ENCODE data around the gene DUSP23.

DUSP23 gene

DNA sequence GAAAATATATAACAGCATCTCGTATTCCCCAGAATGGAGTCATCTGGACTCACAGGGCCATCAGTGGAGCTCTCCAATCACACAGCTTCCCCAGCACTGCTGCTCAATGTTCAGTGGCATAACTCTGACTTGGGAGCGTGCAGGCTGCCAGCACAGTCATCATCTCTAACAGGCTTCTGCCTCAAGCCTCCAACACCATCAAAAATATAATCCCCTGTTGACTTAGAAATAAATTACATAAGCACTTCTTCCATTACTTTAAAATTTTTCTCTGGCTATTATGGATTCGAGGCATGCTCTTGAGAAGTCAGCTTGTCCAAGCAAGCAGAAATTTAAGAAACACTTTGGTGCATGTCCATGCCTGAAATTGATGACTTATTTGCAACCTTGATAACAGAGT, 6.2 kb downstream of the DUSP23 start:
- DNase-seq: no peak

DNA sequence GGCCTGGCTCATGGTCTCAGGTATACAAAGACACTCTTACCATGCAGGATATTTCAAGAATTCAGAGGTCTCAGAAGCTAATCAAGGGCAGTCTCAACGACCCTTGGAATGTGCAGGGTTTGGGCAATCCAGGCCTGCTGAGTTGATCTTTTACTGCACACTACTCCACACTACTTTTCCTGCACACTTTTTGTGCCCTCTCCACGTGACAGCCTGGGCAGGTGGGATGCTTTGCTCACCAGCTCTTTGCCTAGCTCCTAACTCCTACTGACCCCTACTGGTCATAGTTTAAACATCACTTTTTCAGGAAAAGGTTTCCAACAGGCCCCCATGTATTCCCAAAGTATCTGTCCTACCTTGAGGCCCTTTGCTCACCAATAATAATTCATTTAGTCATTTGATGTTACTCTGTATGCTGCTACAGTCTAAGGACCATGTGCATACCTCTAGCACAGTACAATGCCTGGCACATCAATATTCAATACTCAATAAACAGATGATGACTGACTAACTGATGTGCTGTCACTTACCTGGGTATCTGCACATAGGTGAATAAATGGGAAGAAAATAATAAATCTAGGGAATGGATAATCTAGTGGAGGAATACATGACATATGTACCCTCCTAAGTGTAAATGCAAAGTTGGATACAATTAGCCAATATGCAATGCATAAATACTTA, 9.6 kb downstream of the DUSP23 start:
- DNase-seq: peak; percentile 78

DNA sequence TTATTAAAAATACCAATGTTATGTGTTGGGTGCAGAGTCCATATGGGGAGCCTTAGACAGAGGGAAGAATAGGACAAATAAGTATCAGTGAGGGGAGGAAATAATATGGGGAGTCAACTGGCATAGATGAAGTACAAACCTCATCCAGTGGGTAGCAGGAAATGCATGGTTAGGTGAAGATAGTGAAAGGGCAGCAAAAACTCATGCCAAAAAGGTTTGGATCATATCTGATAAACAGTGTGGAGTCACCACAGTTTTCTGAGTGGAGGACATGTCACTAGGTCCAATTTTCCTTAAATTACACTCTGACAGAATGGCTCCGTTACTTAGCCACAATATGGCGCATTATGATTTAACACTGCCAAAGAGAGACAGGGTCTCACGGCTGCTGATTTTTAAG, 10.3 kb downstream of the DUSP23 start:
- no peak for DNase-seq

DNA sequence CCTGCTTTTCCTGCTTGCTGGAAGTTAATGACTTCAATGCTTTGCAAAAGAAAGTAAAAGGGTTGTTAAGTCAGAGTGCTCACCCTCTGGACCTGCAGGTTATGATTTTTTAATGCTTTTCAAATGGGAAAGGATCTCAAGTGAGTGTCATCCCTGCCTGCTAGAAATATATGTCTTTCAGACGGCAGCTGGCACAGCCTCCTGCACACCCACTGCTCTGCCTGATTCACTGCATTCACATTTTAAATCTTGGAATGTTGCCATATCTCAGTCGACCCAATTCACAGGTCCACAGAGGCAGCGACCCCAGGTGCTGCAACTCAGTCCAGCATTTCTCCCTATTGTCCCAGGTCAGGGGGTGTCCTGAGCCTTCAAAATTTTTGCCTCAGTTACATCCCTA, 10.7 kb downstream of the DUSP23 start:
- no peak for DNase-seq

DNA sequence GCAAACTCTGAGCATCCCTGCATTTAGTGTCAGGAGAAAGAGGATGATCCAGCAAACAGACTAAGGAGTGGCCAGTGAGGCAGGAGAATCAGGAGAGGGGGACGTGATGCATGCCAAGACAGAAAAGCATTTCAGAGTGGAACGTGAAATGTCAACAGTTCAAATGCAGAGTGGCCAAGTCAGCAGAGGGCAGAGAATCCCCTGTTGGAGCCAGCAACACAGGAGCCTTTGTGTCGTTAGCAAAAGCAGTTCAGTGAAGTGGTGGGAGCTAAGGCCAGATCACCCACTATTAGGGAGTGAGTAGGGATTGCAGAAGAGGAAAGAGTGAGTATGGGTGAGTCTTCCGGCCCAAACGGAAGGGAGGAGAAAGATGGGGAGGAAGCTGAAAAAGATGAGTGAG, 14.8 kb downstream of the DUSP23 start:
- no peak for DNase-seq

DNA sequence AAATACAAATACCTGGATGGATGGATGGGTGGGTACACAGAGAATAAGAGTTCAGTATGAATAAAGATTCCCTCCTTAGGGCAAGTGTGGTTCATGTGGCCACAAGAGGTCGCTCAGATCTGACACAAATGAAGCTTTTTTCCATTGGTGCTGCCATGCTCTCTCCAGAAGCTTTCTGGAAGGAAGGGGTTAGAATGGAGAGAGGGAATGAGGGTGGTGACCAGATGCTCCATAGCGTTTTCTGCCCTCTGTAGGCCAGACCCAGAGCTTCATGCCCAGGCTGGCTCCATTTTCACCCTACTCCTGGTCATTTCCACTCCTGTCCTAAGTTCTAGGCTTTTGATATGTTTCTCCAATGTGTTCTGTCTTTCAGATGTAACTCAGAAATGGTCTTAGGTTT, 18.1 kb downstream of the DUSP23 start:
- peak; percentile 95 for DNase-seq

DNA sequence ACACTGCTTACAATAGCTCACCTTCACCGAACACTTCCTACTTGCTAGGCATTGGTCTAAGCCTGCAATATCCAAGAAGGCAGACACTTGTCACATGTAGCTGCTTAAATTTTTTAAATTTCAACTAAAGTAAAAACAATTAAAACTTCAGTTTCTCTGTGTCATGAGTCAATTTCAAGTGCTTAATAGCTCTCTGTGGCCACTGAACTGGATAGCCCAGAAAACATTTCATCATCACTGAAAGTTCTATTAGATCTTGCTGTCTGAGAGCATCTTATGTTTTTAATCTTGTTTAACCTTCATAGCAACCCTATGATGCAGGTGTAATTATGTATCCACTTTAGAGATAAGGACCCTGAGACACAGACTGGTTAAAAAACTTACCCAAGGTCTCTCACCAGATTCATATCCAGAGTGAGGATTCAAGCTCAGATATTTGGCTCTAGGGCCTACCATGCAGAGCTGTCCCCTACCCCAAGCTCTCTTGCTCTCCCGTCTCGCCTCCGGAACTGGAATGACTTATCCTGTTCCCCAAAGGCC, 18.8 kb downstream of the DUSP23 start:
- no peak for DNase-seq

DNA sequence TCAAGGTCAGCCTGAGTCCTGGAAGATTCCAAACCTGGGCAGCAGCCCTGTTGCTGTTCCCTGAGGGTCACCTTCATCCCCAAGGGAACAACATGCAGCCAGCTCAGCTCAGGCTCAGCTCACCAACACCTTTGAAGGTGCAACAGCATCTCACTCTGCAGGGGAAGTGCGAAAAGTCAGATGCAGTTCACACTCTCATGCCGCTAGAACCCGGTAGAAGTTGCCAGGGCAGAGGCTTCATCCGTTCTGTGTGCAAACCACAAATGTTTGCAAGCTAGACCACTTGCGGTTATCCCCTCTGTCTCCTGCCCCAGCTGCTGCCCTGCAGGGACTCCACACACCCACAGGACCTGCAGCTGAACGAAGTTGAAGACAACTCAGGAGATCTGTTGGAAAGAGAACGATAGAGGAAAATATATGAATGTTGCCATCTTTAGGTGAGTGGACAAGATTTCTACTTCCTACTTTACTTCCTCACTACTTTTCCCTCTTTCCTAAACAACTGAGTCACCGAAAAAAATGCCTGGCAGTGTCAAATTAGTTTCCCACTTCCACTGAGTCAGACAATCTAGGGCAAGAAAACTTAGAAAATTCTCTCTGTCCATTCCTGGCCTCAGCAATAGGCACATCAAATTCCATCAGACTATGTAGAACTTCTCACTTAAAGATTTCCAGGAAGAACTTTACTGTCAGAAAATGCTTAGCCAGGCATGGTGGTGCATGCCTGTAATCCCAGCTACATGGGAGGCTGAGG, 19.6 kb downstream of the DUSP23 start:
- DNase-seq: no peak

DNA sequence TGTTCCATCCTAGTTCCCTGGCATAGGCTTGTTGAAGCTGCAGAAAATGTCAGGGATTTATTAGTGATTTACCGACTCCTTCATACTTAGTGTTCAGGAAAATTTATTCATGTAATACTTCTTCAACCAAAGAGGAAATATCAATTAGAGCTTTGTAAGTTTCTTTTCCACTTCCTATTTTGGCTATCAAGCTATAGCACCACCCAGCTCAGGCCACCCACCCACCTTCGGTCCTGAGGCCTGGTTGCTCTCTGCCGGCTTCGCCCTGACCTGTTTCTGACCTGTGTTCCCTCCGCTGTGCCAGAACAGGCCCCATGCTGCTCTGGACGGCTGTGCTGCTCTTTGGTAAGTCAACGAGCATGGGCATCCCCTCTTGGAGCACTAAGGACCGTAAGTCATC, 21.3 kb downstream of the DUSP23 start, which contains the start of gene FCRL6:
Gene FCRL6 (plus strand): TSS at position 250 of the 400 bp plus-strand sequence. CDS start 65 bp downstream, at position 315.
- DNase-seq: no peak

DNA sequence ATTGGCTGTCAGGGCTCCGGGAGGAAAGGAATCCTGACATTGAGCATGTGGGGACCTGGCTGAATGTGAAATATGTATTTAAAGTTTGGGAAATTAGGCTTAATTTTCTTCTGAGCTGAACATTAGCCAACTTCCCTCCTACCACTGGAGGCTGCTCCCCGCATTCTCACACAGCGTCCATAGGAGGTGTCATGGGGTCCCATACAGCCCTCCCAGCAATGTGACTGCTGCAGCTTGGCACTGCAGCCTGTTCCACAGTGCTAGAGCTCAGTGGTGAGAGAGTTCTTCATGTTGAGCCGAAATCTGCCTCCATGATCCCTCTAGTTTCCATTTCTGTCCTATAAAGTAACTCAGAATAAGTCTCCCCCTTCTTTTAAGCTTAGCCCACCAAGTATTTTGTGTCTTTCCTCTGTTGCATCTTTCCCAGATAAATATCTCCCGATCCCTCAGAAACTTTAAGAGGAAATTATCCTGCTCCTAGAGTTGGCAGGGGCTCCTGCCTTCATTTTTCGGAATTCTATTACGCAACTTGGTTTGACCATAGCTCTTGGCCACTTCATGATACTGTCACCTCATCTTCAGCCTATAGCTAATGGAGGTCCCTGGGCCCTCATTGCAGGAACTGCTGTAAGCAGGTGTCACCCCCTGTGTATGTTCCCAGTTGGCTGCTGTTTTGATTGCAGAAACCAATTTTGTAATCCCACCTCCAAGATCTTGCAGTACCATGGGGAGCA, 23.4 kb downstream of the DUSP23 start:
- DNase-seq: no peak

DNA sequence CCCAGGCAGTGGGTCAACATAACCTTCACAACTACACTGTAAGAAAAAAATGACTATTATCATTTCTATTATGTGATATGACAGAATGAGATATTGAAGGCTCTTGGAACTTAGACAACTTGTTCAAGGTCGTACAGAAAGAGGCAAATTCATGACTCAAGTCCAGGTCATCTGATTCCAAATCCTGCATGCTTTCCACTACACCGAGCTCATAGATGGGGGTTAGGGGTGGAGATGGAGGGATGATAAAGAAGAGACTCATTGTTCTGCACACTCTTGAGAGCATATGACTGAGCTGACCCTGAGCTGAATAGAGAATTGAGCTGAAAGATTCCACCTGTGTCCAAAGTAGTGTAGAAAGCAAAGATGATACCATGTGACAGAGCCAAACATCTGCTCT, 24.2 kb downstream of the DUSP23 start:
- DNase-seq: no peak

DNA sequence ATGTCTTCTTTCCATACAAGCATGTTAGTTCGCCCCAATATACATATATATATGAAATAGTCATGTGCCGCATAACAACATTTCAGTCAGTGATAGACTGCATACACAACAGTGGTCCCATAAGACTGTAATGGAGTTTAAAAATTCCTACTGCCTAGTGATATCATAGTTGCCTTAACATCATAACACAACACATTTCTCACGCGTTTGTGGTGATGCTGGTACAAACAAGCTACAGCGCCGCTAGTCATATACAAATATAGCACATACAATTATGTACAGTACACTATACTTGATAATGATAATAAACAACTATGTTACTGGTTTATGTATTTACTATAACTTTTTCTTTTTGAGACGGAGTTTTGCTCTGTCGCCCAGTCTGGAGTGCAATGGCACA, 35.2 kb downstream of the DUSP23 start:
- DNase-seq: no peak

DNA sequence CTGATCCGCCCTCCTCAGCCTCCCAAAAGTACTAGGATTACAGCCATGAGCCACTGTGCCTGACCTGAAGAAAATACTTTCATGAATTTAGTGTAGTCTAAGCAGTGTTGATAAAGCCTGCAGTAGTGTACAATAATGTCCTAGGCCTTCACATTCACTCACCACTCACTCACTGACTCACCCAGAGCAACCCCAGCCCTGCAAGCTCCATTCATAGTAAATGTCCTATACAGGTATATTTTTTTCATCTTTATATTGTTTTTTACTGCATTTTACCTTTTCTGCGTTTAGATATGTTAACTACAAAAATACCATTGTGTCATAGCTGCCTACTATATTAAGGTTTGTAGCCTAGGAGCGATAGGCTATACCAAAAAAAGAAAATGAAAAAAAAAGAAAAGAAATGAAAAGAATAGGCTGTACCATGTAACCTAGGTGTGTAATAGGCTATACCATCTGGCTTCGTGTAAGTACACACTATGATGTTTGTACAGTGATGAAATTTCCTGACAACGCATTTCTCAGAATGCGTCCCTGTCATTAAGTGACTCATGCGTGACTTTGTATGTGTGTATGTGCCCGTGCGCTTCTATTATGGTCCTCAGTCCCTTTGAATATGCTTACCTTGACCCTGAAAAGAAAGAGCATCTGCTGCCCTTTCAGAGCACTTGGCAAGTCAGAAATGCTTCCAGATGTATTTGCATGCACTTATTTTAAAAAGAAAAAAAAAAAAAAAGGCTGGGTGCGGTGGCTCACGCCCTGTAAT, 36.7 kb downstream of the DUSP23 start:
- no peak for DNase-seq

DNA sequence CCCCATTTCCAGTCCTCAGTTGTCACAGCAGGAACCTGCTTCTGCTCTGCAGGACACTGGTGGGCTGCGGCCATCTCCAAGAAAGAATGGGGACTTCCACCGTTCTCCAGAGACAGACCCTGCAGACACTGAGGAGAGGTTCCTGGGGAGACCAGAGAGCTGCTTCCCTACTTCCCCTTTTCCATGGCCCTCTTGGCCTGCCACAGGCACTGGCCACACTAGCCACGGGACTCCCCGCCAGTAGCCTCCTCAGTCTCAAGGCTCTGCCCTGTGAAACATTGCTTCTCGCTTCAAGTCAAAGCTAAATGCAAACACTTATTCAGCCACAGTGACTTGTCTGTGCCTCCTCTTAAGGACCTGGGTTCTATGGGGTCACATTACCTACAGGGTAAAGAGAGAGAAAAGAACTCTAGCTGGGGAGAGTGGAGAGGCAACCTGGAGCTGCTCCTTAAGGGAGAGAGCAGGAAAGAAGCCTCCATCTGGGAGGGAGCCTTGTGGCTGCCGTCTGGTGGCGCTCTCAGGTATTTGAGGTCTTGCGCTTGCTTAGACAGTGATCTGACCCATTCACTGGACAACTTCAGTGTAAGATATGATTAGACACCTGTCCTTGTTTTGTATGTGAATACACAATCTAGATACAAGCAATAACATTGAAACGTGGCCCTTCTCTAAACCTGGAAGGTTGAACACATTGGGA, 40.6 kb downstream of the DUSP23 start:
- DNase-seq: peak; percentile 84

DNA sequence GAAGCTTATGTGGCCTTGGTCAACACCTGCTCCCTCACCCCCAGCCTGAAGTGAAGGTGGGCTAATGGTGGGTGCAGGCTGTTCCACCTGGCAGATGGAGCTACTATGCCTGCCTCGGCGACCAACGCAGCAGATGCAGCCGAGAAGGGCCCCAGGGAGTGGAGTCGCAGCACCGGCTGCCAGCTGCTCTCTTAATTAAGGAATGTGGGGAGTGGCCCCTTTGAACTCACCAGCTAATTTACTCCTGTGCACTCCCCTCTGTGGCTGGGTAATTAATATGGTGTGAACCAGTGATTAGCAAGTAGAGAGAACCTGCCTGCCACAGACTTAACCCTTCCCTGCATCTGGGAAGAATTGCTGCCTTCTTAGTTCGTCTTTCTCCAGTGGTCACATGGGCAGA, 42.6 kb downstream of the DUSP23 start:
- DNase-seq: peak; percentile 98

DNA sequence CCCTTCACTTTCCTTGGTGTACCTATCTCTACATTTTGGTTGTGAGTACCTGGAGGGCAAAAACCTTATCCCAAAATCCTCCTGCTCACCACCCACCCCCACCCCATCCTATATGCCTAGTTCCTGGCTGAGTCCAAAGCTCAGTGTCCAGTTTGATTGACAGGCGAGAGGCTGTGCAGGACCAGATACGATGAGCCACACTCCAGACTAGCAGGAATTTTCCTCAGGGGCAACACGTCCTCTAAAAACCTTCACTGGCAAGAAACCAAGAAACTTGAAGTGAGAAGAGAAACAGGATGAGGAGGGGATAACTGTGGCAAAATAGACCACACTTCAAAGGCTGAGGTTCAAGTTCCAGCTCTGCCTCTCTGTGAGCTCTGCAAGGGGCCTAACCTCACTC, 44.8 kb downstream of the DUSP23 start:
- DNase-seq: no peak

DNA sequence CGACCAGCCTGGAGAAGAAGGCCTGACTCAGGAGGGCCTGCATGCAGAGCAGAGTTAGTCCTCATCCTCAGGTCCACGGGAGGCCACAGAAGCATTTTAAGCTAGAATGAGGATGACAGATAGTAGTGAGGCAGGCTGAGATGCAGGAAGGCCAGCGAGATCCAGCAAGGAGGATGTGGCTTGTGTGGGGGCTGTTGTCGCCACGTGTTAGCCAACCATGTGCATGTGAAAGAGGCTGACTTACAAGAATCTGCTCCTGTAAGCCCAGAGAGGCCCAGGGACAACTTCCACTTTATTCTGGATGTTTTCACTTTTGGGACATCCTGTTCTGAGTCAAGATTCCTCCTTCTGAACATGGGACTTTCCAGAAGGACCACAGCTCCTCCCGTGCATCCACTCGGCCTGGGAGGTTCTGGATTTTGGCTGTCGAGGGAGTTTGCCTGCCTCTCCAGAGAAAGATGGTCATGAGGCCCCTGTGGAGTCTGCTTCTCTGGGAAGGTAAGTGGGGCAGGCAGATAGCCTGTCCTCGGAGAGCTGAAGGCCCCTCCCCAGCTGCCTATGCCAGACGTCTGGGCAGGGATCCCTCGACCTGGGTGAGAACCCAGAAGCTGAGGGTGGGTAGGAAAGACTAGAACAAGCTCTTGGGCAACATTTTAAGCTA, 45.8 kb downstream of the DUSP23 start, which contains the start of gene SLAMF8:
Gene SLAMF8 (plus strand): TSS at position 433 of the 661 bp plus-strand sequence. CDS start 26 bp downstream, at position 459.
- DNase-seq: no peak

DNA sequence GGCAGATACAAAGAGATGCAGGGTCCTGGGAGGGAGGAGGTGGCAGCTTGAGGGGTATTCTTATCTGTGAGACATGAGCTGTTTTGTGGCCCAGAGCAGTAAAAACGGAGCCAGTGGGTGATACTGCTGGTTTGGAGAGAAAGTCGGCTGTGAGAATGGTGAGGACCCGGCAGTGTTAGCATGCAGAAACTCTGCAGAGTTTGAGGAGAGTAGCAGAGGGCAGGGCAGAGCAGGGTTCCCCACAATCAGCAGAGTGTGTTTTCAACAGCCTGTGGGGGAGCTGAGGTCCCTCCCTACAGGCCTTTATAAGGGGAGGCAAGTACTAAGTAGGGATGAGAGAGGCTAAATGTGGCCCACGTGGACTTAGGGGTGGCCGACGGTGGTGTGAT, 46.3 kb downstream of the DUSP23 start:
- DNase-seq: no peak

DNA sequence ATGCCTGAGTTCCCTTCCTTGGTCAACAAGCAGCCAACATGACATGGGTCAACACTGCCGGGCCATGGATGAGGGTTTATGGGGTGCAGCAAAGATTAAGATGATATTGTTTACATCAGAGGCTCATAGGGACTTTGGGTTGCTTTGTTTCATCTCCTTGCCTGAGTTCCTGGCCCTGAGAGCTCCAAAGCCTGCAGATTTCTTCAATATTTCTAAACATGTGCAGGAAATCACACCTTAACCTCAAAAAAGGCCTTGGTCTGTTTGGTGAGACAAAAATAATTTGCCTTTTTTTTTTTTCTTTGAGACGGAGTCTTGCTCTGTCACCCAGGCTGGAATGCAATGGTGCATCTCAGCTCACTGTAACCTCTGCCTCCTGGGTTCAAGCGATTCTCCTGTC, 46.8 kb downstream of the DUSP23 start:
- no peak for DNase-seq

DNA sequence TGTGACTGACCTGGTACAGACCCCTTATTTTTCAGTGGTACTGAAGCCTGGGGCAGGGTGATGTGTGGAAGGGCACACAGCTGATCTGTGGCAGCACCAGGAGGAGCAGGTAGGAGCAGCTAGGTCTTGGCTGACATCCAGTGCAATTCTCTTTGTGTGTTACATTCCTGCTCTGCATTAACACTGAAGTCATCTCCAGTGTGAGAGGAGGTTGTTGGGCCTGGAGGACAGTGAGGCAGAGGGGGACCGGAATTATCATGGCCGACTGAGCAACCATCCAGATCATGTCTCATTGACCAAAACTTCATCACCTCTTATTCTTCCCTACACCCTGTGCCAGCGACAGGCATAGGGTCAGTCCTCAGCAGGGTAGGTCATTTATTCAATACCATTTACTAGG, 47.4 kb downstream of the DUSP23 start:
- DNase-seq: no peak

DNA sequence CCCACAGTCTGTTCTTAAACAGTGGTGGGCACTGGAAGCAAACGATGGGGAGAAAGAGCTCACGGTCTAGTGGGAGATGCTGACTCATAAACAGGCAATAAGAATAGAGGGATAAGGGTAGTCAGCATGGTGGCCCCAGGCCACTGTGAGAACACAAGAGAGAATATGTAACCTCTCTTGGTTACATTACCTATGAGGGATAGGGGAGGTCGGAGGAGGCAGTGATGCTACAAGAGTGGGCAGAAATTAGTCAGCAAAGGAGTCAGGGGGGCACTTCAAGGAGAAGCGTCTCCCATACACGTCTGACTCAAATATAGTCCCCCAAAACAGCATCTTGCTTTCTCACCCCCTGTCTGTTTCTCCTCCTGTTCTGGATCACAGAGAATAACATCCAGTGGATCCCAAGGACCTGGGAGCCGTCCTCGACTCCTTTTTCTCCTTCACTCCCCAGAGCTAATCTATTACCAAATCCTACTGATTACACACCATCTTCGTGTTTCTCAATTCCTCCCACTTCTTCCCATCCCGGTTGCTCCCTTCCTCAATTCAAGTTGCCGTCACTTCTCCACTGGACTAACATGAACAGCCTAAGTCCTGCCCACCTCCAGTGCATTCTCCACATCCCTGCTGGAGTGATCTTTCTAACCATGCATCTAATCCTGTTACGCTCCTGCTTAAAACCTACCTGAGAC, 48.0 kb downstream of the DUSP23 start:
- DNase-seq: no peak
